ENCODE measurements around the gene UVRAG.

Gene UVRAG

DNA sequence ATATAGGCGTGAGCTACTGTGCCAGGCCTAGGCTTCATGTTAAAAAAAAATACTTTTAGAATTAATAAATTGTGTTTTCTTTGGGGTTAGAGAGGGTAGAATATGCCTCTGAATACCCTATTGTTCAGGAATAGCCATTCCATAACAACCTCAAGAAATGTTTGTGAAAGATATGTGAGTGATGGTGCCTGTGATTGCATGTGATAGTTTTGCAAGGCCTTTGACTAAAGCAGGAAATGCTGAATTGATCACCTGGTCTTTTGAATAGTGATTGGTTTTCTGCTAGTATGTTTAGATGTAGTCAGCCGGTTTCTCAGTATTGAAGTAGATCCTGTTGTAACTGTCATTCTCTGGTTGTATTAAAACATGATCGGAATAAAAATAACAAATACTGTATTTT, 73.4 kb downstream of the UVRAG start:
- no peak for DNase-seq

- DNase-seq, result no peak
Observed at GRCh38 chr11:75891947-75892739, 77.1 kb downstream of the UVRAG start.

DNA sequence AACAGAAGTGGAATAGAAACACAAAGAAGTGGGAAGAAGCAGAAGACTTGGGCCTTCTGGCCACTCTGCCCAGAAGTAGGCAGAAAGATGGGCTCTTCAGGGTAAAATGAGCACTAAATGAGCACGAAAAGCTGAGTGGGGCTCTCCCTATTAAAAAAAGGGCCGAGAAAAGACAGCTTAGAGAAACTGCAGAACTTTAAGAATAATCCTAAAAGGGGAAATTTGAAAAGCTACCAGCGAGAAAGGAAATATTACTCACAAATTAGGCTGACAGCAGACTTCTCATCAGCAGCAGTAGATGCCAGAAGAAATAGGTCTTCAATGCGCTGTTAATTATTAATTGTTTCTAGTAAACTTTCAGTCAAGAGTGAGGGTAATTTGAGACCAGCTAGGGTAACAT, 78.2 kb downstream of the UVRAG start:
- no peak for DNase-seq

DNA sequence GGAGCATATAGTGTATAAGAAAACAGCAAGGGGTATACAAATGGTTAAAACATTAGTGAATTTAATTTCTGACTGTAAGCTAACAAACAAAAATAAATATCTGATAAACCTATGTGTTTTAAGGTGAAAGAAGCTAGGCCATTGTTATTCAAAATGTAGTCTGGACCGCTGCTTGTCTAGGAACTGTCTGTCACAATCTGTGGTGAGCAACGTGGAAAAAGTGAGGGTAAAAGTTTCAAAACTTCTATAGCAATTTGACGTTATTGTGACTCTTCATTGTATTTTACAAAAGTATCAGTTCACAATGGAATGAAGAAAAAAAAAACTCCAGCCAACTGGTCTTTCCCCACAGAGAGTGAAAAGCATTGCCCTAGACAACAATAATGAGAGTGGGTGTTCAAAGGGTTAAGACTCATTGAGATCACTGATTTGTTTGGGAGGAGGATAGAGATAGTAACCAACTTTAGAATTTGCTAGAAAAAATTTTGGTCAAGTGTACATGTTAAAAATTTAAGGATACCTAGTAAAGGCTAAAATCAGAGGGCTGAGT, 79.1 kb downstream of the UVRAG start:
- DNase-seq, result no peak

GRCh38 chr11:75896843-75897419, 81.9 kb downstream of the UVRAG start:
- DNase-seq, result peak; percentile 19

DNA sequence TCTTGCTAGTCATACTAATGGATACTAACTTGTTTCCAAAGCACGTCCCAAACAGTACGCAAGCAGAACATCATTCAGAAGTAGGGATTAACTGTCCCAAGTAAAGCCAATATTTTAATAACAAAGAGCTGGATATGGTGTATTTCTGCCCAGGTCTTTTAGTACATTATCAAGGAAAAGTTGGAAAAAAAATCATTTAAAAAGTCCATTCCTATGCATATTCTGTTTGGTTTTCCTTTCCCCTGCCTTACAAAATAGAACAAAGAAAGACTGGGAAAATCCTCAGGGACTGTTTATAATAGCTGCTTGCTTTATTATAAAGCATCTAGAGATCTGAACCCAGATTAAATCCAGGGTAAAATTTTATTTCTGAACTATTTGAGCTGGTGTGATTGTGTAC, 83.9 kb downstream of the UVRAG start:
- DNase-seq, result no peak

GRCh38 chr11:75899806-75900205, 84.8 kb downstream of the UVRAG start:
- DNase-seq, result no peak

DNA sequence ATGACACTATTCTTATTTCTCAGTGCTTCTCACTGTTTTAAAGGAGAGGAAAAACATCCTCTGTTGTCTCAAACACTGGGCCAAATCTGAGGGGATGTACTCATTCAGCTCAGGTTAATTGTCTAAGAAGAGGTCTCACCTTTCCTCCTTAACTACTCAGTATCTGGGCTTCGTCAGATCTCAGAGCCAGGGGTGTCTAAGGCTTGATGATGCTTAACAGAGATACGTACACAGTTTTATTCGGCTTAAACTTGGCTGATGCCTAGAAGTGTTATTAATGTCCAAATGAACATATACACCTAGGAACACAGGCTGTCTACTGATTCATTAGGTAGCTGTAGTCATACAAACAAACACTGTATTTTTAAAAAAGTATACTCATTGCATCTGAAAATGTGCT, 85.8 kb downstream of the UVRAG start:
- no peak for DNase-seq

- no peak for DNase-seq
Observed at GRCh38 chr11:75902631-75903030, 87.6 kb downstream of the UVRAG start.

DNA sequence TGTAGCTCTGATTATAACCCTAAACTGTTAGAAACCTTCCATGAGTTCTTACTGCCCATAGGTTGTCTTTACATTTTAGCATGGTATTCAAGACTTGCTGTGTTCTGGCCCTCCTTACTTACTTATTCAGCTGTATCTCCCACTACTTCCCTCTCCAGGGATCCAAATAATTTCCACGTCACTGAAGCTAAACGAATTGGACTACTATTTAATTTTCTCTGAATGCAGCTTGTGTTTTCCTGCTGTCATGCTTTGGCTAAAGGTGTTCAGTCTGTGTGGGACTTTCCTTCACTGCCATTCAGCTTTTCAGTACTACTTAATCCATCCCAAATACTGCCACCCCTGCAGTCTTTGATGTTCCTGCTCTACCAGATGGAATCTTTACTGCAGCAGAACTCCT, 88.3 kb downstream of the UVRAG start:
- DNase-seq, result no peak

GRCh38 chr11:75905434-75905833, 90.4 kb downstream of the UVRAG start:
- no peak for DNase-seq

DNA sequence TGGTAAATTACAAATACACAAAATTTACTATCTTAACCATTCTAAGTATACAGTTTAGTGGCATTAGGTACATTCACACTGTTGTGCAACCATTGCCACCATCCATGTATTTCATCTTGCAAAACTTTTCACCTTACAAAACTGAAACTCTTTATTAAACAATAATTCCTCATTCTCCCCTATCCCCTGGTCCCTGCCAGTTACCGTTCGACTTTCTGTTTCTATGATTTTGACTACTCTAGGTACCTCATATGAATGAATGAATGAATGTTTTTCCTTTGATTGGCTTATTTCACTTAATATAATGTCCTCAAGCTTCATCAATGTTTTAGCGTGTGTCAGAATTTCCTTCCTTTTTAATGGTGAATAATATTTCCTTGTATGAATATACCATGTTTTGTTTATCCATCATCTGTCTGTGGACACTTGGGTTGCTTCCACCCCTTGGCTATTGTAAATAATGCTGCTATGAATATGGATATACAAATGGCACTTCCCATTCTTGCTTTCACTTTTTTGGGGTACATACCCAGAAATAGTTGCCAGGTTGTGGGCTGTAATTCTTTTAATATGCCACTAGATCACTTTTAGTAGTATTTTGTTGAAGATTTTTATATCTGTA, 93.0 kb downstream of the UVRAG start:
- no peak for DNase-seq

DNA sequence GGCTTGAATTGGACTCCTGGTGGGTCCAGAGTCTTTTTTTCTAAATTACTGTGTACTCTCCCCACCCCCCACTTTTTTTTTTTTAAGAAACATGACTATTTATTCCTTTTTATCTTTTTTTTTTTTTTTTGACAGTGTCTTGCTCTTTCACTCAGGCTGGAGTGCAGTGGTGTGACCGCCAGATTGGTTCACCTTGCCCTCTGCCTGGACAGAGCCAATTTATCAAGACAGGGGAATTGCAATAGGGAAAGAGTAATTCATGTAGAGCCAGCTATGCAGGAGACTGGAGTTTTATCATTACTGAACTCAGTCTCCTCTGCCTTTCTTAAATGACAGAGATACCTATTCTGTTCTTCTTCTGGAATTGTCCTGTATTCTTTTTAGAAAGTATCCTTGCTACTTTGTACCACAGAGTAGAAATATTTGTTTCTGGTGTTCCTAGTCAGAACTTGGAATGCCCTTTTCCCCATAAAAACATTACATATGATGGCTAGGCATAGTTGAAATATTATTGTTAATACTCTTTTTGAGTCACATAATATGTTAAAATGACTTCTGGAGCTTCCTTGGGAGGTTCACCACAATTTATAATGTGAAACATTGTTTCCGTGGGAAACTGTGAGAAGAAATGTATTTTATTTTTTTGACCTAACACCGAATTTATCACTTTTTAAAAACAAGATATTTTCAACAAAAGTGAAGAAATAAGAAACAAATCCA, 95.6 kb downstream of the UVRAG start:
- DNase-seq, result no peak

- DNase-seq, result no peak
Observed at GRCh38 chr11:75911459-75911858, 96.4 kb downstream of the UVRAG start.

- no peak for DNase-seq
Observed at GRCh38 chr11:75913984-75914383, 99.0 kb downstream of the UVRAG start.

- no peak for DNase-seq
Observed at GRCh38 chr11:75916882-75917281, 101.9 kb downstream of the UVRAG start.

DNA sequence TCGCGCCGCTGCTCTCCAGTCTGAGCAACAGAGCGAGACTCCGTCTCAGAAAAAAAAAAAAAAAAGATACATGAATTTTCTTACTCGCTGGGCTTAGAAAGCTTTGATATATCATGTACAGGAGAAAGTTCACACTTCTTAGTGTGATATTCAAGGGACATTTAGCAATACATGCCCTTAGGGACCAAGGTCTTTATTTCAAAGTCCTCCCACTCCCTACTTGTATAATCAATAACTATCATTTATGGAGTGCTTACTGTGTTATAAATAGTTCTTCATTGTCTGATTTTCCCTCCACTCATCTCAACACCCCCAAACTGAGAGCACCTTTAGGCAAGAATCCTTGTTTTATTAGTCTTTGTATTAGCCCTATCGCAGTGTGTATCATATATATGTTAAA, 103.3 kb downstream of the UVRAG start:
- DNase-seq, result no peak

GRCh38 chr11:75919525-75919924, 104.5 kb downstream of the UVRAG start:
- DNase-seq, result no peak

DNA sequence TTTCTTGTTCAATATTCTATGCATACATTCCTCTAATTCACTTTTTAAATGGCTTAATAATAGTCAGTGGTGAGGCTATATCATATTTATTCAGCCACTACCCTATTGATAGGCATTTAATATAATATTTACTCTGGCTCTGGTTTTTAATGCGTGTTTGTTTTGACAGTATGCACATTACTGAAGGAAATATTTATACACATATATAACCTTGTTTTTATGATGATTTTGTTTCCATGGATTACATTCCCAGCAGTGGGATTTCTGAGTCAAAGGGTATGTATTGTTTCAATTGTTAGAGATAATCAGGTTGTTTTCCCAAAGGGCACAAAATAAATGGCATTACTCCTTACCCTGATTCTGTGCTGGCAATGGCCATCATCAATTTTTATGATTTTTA, 105.8 kb downstream of the UVRAG start:
- DNase-seq, result no peak

DNA sequence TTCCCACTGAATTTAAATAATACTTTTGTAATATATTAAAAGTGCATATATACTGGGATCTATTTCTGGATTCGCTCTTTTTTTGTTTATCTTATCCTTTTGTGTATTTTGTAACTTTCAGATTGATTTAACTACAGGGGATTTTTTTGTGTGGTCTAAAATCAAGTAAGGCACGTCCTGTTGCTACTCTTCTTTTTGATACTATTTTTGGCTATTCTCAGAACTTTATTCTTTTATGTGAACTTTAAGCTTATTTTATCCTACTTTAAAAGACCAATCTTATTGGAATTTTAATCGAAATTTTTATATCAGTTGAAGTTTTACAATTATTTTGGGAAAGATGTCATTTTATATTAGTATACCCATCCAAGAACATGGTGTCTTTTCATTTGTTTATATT, 106.8 kb downstream of the UVRAG start:
- no peak for DNase-seq

DNA sequence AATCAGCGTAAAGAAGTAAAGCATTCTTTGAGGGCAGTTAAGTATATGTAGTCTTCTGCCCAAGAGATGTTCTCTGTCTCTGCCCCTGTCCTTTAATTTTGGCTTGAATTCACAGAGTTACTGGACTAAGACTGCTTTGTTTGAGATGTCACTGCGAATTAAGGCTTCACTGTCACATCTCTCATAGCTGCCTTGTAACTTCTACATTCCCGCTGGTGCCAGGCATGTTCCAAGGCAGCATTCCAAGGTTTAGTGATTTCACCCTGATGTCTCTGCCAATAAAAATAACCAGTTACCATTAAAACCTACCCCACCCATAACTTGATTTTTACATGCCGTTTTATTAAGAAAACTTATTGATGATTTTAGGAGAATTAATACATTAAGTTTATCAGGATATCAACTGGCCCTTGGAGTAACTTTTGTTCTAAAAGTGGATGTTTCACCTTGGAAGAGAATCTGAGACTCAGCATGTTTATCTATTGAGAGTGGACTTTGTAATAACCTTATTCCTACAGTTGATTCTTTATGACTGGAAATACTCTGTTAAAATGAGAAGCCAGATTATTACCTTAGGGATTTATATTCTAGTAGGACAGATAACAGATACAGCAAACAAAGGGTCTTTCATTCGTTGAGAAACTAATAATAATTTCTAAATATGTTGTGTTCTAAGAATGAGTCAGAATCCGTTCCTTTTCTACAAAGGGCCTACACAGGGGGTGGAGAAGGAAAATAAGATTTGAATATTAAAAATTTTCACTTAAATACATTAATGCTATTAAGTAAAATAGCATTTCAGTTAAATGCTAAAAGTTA, 110.2 kb downstream of the UVRAG start:
- DNase-seq, result no peak

DNA sequence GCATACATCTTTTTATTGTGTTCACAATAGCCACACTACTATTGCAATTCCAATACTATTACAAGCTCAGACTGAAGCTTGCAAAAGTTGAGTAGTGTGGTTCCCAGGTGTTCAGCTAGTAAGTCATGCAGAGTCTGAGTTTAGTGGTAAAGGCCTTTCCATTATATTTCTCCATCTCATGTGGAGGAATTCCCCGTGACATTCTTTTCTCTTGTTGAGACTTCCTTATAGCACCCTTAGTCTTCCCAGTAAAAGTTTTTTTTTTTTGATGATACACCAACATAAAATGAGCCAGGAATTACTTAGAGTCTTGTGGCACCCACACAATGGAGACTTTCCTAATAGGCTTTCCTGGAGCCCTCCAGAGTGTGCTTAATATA, 110.8 kb downstream of the UVRAG start:
- DNase-seq, result peak; percentile 21

DNA sequence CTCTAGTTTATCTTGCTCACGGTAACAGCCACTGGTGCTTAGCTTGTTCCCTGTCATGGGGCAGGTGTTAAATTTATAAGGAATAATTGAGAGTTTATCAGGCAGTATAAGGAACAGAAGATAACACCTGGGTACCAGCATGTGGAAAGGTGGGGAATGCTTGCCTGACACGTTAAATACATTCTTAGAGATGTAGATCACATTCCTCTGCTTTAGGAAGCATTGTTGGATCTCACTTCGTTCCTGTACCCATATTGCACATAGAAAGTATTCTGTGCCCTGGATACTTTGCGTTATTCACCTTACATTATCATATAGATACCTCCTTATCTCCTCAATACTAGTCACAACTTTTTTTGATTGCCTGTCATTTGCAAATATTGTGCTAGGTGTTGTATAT, 114.7 kb downstream of the UVRAG start:
- no peak for DNase-seq

All from NCI-H226 (cell line).